IMR-90 (cell line): Measurements from ENCODE around the gene DENND1B.

Source experiments
- BHLHE40 ChIP-seq: fragments of 150-350 bp; IDR thresholded peaks from 2 replicates; pipeline ENCODE4 v1.6.1; 2016; ENCODE audit warnings: mild to moderate bottlenecking, low read depth, low read length
- CEBPB ChIP-seq: IDR thresholded peaks from 2 replicates; pipeline ENCODE4 v1.6.1; 2012; ENCODE audit warnings: low read depth, low read length, improper control_type of control experiment
- CHD1 ChIP-seq: IDR thresholded peaks from 2 replicates; pipeline ENCODE4 v1.6.1; 2012; ENCODE audit warnings: low read depth, low read length, improper control_type of control experiment
- CTCF ChIP-seq: conservative IDR thresholded peaks from 2 replicates; pipeline ENCODE4 v1.5.1; 2012; ENCODE audit warnings: mild to moderate bottlenecking, low read depth, low read length, improper control_type of control experiment
- ELK1 ChIP-seq: fragments of 150-350 bp; IDR thresholded peaks from 2 replicates; pipeline ENCODE4 v1.6.1; 2016; ENCODE audit warnings: low read depth, mild to moderate bottlenecking, low read length, moderate library complexity, borderline replicate concordance
- MXI1 ChIP-seq: IDR thresholded peaks from 2 replicates; pipeline ENCODE4 v1.6.1; 2012; ENCODE audit warnings: low read depth, mild to moderate bottlenecking, low read length, moderate library complexity, borderline replicate concordance
- POLR2A ChIP-seq: IDR thresholded peaks from 2 replicates; pipeline ENCODE4 v1.6.1; 2012; ENCODE audit warnings: mild to moderate bottlenecking, low read depth, low read length
- RAD21 ChIP-seq: IDR thresholded peaks from 2 replicates; pipeline ENCODE4 v1.6.1; 2012; ENCODE audit warnings: low read length, improper control_type of control experiment
- RCOR1 ChIP-seq: IDR thresholded peaks from 2 replicates; pipeline ENCODE4 v1.6.1; 2012; ENCODE audit warnings: mild to moderate bottlenecking, low read length, improper control_type of control experiment; ENCODE audit not compliant: insufficient replicate concordance
- RFX5 ChIP-seq: IDR thresholded peaks from 2 replicates; pipeline ENCODE4 v1.8.0; 2012; ENCODE audit warnings: low read depth, mild to moderate bottlenecking, low read length, moderate library complexity
- SMC3 ChIP-seq: fragments of 150-350 bp; IDR thresholded peaks from 2 replicates; pipeline ENCODE4 v1.6.1; 2016; ENCODE audit warnings: low read depth, mild to moderate bottlenecking, antibody characterized with exemption, low read length, moderate library complexity

- no peak for TF ChIP-seq CTCF
- no peak for TF ChIP-seq ELK1
- no peak for TF ChIP-seq CHD1
- TF ChIP-seq POLR2A = no peak
- TF ChIP-seq RAD21 = no peak
- TF ChIP-seq RCOR1 = no peak
- no peak for TF ChIP-seq RFX5
- TF ChIP-seq MXI1 = no peak
- no peak for TF ChIP-seq BHLHE40
- TF ChIP-seq SMC3 = no peak
- TF ChIP-seq CEBPB = no peak
Measured at GRCh38 chr1:197465528-197466327, 309.6 kb downstream of the DENND1B start.
